HepG2 (cell line): ENCODE measurements around the gene MILR1. TPM values are rescaled to one million over a fixed set of nuclear protein-coding genes. Genes with fewer than 3 reads are reported as not detected.

Experiments
- ATAC-seq: fragments of 200-7000 bp; cut with Tn5 transposase; 3 replicates; pipeline ENCODE4 v1.9.1; 2020; ENCODE audit warnings: mild to moderate bottlenecking, moderate library complexity
- BruUV-seq: library from RNA; stranded (reverse); fragments of 400-500 nt; replicated peaks from 2 replicates; lab custom pipeline; 2021; lab: Mats Ljungman, UMichigan
- CTCF ChIA-PET: fragments of 300-600 bp; formaldehyde crosslinking; extraction: SDS; loops from one replicate; lab custom pipeline; 2021; ENCODE audit warnings: low total read pairs, inconsistent platforms, low intra/inter-chr PET ratio; lab: Yijun Ruan, JAX
- POLR2A ChIA-PET: fragments of 350-600 bp; sonication (Branson Sonifier 250); formaldehyde crosslinking; loops from one replicate; lab custom pipeline; 2020; ENCODE audit warnings: antibody characterized with exemption, inconsistent platforms; lab: Yijun Ruan, JAX
- DNase-seq: peaks from one replicate; pipeline ENCODE4 v3.0.0-alpha.2; 2015; ENCODE audit warnings: low spot score
- FAIRE-seq: peaks from 3 replicates; lab custom pipeline; 2011; peaks lifted over from hg19 to GRCh38; lab: Jason Lieb, UNC
- H2AFZ ChIP-seq: one replicate; pipeline ENCODE4 v1.6.1; 2011; ENCODE audit warnings: low read length, inconsistent platforms
- H3K27ac ChIP-seq: fragments of 300-600 bp; 3 replicates; pipeline ENCODE4 v1.8.0; 2011; ENCODE audit warnings: mixed run types, mild to moderate bottlenecking, mixed read lengths, low read length, inconsistent platforms; ENCODE audit not compliant: insufficient read depth; ENCODE audit errors: extremely low read length
- H3K27me3 ChIP-seq, 2 experiments: fragments of 200-600 bp in 1 of 2; 2 replicates in 1 of 2; 3 replicates in 1 of 2; pipeline versions ENCODE4 v1.6.0 to v1.8.0; 2011; ENCODE audit warnings: low read length in 2 of 2, mild to moderate bottlenecking in 2 of 2, moderate library complexity in 2 of 2, inconsistent platforms in 1 of 2; ENCODE audit not compliant: insufficient read depth in 2 of 2, control insufficient read depth in 1 of 2
- H3K36me3 ChIP-seq, 2 experiments: fragments of 200-600 bp in 1 of 2; replicated peaks in 1 of 2; 2 replicates in 1 of 2; 3 replicates in 1 of 2; pipeline versions ENCODE4 v1.5.1 to v1.8.0; 2011; ENCODE audit warnings: low read length in 2 of 2, inconsistent platforms in 1 of 2; ENCODE audit not compliant: insufficient read depth in 2 of 2, control insufficient read depth in 1 of 2
- H3K4me1 ChIP-seq: 2 replicates; pipeline ENCODE4 v1.5.1; 2012; ENCODE audit warnings: low read length, inconsistent platforms; ENCODE audit not compliant: insufficient read depth
- H3K4me2 ChIP-seq: 2 replicates; pipeline ENCODE4 v1.6.0; 2011; ENCODE audit warnings: low read depth, low read length, inconsistent platforms
- H3K4me3 ChIP-seq, 3 experiments: fragments of 200-600 bp in 1 of 3; sonication (generic), shearing (Covaris generic) in 1 of 3; replicated peaks in 1 of 3; 2 replicates each; pipeline ENCODE4 v1.5.1; 2011 to 2016; ENCODE audit warnings: low read length in 3 of 3, inconsistent platforms in 2 of 3, low read depth in 2 of 3, mild to moderate bottlenecking in 2 of 3, control low read depth in 1 of 3, mixed read lengths in 1 of 3; ENCODE audit not compliant: insufficient read depth in 1 of 3
- H3K79me2 ChIP-seq: one replicate; pipeline ENCODE4 v1.6.1; 2011; ENCODE audit warnings: low read length, inconsistent platforms; ENCODE audit not compliant: insufficient read depth
- H3K9ac ChIP-seq: 2 replicates; pipeline ENCODE4 v1.6.0; 2011; ENCODE audit warnings: mild to moderate bottlenecking, low read depth, low read length, inconsistent platforms; ENCODE audit not compliant: insufficient read depth
- H3K9me3 ChIP-seq: 2 replicates; pipeline ENCODE4 v1.5.1; 2012; ENCODE audit warnings: mild to moderate bottlenecking, low read length
- H4K20me1 ChIP-seq: 2 replicates; pipeline ENCODE4 v1.6.0; 2011; ENCODE audit warnings: inconsistent platforms, mild to moderate bottlenecking, low read length, moderate library complexity; ENCODE audit not compliant: insufficient read depth
- CEBPB ChIP-seq: IDR thresholded peaks from 2 replicates; pipeline ENCODE4 v1.6.1; 2011; ENCODE audit warnings: low read depth, low read length, improper control_type of control experiment, borderline replicate concordance
- CENPBD1 ChIP-seq: sonication (generic); formaldehyde crosslinking; IDR thresholded peaks from 2 replicates; pipeline ENCODE4 v1.8.0; 2022; ENCODE audit warnings: missing genetic modification reagents, low read depth, mild to moderate bottlenecking, borderline replicate concordance
- KLF12 ChIP-seq: sonication (generic); formaldehyde crosslinking; IDR thresholded peaks from 2 replicates; pipeline ENCODE4 v1.4.0; 2020; ENCODE audit warnings: missing genetic modification reagents, borderline replicate concordance
- ZFP91 ChIP-seq: sonication (generic); formaldehyde crosslinking; IDR thresholded peaks from 2 replicates; pipeline ENCODE4 v1.9.0; 2022; ENCODE audit warnings: missing genetic modification reagents, mild to moderate bottlenecking, borderline replicate concordance
- ZNF891 ChIP-seq: sonication (generic); formaldehyde crosslinking; IDR thresholded peaks from 2 replicates; pipeline ENCODE4 v1.5.0; 2020; ENCODE audit warnings: mild to moderate bottlenecking, missing genetic modification reagents
- WGBS: methylation state at CpG from one replicate; pipeline ENCODE4 v1.1.6; 2017; ENCODE audit warnings: low lambda C conversion rate; 5-methylcytosine and 5-hydroxymethylcytosine counted together
- in situ Hi-C: cut with HindIII; loops from 2 replicates; pipeline ENCODE4 v1.10.0; 2017; ENCODE audit warnings: low pct_unique_long_range_greater_than_20kb; ENCODE audit not compliant: extremely low pct_ligation_motif_present
- intact Hi-C: fragments of 100-400 bp; cut with micrococcal nuclease; formaldehyde crosslinking; loops from one replicate; pipeline ENCODE4 v1.10.0; 2022; ENCODE audit not compliant: unreplicated experiment
- polyA plus RNA-seq, 8 experiments: library from polyadenylated mRNA; depleted of rRNA in 3 of 8; stranded (reverse) in 7 of 8; unstranded in 1 of 8; fragments of >200 nt; fragmentation: Illumina TruSeq in 4 of 8; extraction: Trizol in 4 of 8; gene quantifications; 2 replicates each; pipeline versions ENCODE4 v1.2.1 to v1.2.3, GENCODE V29; 2011 to 2016; ENCODE audit warnings: low read depth in 4 of 8, missing spikeins in 1 of 8, mixed read lengths in 1 of 8; ENCODE audit not compliant: insufficient read depth in 1 of 8
- total RNA-seq, 5 experiments: library from RNA; depleted of rRNA; stranded (reverse); fragments of >200 nt; fragmentation: Illumina TruSeq; extraction: Trizol; gene quantifications; 2 replicates each; pipeline ENCODE4 v1.2.3, GENCODE V29; 2016; ENCODE audit warnings: low read depth in 1 of 5

The MILR1 gene
- total and polyA plus RNA-seq, 2 of the 13 experiments (the other 11 are each of a cell fraction or from before 2014, with no cell fraction given), result 0.27 to 1.7 TPM

- H3K9ac ChIP-seq, result no peak overlapping the region
- H3K4me3 ChIP-seq, result no peak overlapping the region
- ChIA-PET POLR2A (no interaction called here), CTCF (no interaction called here)
- peaks cover 2 to 11% of the 10 kb centered on the region in 2 experiments; a peak in 2 of 5 replicates for H3K27me3 ChIP-seq
- no peak overlapping the region for H3K27ac ChIP-seq
- H3K4me1 ChIP-seq, result peaks cover 5% of the 10 kb centered on the region; the same call in 1 of the 2 replicates
- no peaks in the 10 kb centered on the region for H3K79me2 ChIP-seq
- H4K20me1 ChIP-seq, result no peaks in the 10 kb centered on the region
- no peaks in the 10 kb centered on the region for H3K9me3 ChIP-seq
- TF ChIP-seq ZNF891 (no peak), CEBPB (0 out of 2 replicates have a peak, but pooled peaks have one; percentile 5), CENPBD1 (CRISPR knock-in tag) (no peak), ZFP91 (CRISPR knock-in tag) (no peak), KLF12 (CRISPR knock-in tag) (no peak)
- in situ Hi-C loops, result no loop called here
- intact Hi-C loops, result no loop called here
- ATAC-seq (no peak), DNase-seq (no peak), FAIRE-seq (no peak)
- no peak overlapping the region for H2AFZ ChIP-seq
- no TSS peak for BruUV-seq
- 47% methylated on average over 3 of the region's 3 CpGs for WGBS
- no peaks in the 10 kb centered on the region for H3K36me3 ChIP-seq
- no peak overlapping the region for H3K4me2 ChIP-seq
Measured at GRCh38 chr17:64449545-64449944, 630 bp downstream of the MILR1 start.
